CD4-positive, alpha-beta T cell treated with Interferon alpha-2 for 1 hour (primary cell): ENCODE measurements around the gene SORCS2.

Experiments
- DNase-seq, 2 donors: peaks; one replicate each; pipeline ENCODE4 v3.0.0-alpha.2; 2020 to 2022

Gene SORCS2

DNA sequence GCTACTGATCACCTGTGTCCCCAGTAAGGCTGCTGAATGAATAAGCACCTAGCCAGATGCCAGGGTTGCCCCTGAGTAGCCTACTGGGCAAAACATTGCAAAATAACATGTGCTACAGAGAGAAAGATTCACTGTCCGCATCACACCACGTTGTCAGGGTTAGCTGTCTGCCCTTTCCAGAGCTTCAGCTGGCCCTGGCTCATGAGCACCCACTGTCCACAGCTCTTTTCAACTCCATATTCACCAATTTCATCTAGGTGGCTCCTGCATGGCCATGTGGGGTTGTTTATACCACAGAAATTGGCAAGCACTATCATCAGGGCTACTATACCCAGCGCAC lies 470.1 kb downstream of the SORCS2 start:
- DNase-seq: no peak

DNA sequence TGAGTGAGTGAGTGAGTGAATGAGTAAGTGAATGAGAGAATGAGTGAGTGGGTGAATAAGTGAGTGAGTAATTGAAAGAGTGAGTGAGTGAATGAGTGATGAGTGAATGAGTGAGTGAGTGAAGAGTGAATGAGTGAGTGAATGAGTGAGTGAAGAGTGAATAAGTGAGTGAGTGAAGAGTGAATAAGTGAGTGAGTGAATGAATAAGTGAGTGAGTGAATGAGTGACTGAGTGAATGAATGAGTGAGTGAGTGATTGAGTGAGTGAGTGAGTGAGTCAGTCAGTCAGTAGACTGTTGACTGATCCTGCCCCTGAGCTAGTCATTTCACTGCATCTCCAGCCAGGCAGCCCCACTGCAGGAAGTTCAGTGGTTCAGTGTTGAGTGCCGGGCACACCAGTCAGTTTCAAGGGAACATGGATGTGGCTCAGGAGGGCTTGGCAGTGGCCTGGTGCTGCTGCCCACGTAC lies 470.8 kb downstream of the SORCS2 start:
- DNase-seq: no peak

DNA sequence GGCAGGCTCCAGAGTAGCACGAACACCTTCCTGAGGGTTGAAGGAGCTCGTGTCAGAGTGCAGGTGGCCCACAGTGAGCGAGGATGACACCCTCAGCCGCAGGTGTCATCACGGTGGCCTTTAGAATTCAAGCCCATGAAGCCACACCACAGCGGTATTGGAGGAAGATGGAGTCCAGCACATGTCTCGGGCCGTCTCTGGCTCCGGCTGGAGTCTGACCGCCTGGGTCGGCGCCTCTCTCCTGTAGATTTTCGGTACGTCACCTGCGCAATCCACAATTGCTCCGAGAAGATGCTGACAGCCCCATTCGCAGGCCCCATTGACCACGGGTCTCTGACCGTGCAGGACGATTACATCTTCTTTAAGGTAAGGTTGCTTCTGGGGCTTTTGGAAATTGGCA lies 471.8 kb downstream of the SORCS2 start:
- DNase-seq: no peak

DNA sequence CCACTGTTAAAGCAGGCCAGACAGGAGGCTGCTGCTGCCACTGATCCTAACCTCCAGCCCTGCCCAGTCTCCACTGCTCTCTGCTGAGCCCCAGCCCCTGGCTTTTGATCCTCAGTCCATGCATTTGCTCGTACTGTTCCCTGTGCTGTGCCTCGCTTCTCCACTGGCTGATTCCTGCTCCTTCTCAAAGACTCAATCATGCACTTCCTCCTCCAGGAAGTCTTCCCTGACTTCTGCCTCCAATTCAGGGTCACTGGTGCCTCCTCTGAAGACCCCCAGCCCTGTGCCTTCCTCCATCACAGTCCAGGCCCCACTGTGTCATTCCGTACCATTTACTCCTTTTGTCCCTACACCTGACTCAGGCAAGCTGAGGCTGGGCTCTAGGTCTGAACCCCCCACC lies 473.0 kb downstream of the SORCS2 start:
- DNase-seq: no peak

DNA sequence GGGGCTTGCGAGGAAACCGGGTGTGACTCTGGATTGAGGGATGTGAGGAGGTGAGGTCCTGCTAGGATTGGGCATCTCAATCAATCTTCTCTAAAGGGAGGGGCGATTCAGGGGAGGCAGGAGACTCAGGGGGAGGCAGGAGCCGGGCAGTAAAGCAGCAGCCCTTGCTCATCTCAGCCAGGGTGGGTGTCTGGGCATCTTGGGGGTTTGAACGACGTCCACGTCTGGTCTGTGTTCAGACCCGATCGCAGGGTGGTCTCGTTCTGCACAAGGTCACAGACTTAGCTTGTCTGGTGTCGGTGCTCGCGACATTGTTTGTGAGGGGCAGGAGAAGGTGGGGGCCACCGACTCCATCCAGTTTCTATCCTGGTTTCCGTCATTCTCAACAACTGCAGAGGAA lies 473.7 kb downstream of the SORCS2 start:
- DNase-seq: no peak

DNA sequence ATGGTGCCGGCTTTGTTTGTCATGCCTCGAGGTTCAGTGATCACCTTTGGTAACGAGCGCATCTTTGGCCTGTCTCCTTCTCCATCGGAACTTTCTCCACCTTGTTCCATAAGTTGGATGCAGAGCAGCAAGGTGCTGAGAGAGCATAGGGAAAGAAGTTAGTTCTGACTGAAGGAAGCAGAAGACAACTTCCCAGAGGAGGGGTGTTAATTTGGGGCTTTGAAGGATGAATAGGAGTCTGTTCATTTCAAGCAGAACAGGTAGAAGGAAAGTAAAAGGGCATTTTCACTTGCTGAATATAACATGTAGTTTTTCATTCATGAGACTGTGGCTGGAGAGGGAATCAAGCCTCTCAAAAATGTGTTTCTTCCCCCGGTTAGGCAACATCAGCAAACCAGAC lies 474.4 kb downstream of the SORCS2 start:
- no peak for DNase-seq

DNA sequence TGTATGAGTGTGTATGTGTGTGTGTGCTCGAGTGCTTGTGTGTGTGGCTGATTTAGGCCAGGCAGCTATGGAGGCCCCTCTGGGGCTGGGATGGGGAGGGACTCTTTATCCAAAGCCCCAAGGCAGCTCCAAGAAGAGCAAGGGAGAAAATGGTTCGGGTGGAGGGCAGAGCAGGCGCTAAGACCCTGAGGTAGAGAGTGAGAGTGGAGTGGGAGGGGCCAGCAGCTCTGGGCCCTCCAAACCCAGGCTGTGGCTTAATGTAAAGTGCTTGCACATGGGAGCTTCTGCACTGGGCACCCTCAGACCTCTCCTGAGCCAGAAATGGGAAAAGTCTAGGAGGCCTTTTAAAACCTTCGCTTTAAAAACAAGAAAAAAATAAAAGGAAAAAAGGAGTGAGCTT lies 475.9 kb downstream of the SORCS2 start:
- DNase-seq: no peak

DNA sequence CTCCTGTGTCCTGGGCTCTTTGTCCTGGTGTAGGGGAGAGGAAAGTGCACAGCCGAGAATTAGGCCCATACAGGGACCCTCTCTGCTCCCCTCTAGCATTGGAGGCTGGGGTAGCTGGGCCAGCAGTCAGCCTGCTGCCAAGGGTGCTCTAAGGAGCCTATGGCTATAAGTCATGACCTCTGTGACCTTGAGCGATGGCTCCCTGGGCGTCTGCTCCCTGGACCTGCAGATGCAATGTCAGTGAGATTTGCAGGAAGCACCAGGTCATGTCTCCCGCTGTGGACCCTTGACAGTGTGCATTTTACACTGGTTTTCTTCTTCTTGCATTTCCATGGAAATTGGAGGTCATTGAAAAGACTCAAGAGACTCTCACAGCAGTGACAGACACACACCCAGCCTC lies 476.5 kb downstream of the SORCS2 start:
- no peak for DNase-seq

DNA sequence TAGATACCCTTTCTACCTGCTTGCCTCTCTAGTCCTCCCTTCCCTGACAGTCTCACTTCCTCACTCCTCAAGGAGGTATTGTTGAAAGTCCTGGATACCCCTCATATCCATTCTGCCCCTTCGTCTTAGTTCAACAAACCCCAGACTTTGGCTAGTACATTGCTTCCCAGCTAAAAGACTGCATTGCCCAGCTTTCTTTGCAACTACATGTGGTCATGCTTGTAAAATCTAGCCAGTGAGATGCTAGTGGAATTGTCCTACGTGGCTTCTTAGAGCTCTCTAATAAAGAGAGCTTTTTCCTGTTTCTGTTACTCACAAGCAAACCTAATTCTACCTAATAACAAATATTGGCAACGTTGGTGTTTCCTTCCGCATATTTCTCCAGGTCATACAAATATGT lies 480.3 kb downstream of the SORCS2 start:
- no peak for DNase-seq

DNA sequence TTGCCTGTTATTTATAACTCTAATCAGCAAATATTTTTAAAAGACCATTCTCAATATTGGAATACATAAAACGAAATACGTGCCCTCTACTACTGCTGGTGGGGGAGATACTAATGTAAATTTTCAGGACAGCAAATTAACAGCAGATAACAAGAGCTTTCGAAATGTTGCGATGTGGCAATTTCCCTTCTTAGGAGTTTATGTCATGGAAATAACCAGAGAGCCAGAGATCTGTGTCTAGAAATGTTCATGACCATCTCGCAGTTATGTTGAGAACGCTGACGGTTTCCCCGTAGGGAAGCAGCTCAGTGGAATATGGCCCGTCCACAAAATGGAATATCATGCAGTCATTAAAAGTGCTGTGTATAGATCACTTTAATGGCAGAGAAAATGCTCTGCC lies 480.8 kb downstream of the SORCS2 start:
- DNase-seq: no peak

DNA sequence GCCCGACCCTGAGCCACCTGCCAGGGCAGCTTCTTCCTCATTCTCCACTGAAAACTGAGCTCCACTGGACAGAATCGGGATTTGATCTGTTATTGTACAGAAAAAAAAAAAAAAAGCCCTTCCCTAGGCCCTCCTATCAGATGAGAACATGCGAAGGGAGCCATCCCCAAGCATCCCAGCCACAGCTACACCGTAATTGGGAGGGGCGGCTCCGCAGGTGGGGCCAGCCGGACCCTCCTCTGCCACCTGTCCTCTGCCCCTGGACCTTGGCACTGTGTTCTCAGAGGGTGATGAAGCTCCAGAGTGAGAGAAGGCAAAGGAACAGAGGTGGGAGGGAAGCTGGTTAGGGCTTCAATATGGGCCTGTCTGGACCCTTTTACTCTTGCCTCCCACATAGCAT lies 482.4 kb downstream of the SORCS2 start:
- no peak for DNase-seq

DNA sequence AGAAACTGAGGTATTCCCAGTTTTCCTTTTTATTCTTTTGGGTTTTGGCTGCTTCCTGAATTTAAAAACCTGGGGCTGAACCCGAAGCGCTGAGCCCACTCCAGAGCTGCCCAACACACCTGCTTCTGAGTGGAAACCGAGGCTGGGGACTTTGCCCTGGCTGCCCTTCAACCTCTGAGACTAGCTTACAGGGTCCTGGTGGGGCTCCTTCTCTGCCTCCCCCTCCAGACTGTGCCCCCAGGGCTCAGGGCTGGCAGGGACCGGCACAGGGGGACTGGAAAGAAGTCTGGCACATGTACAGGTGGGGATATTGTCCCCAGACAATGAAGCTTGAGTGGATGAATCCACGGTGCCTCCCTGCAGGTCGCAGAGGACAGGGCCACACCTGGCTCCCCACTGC lies 482.8 kb downstream of the SORCS2 start:
- no peak for DNase-seq

DNA sequence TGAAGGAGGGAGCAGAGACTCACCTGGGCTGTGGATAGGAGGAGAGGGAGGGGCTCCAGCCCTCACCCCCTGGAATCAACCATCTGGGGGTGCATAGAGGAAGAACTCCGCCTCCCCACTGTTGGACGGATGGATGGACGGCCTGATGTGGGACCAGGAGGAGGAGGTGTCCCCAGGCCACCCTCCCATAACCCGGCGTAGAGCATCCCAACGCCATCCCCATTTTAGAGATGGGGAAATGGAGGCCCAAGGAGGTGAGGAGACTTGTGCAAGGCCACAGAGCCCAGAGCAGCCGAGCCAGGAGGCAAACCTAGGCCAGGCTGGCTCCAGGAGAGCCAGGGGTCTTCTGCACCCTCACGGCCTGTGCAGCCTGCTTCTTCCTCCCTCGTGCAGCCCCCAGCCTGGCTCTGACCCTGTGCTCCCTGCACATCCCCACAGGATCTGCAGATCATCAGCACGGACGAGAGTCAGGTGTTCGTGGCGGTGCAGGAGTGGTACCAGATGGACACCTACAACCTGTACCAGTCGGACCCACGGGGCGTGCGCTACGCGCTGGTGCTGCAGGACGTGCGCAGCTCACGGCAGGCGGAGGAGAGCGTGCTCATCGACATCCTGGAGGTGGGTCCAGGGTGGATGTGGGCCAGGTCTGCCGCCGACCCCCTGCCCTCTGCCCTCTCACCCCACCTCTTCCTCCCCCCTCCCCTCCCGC lies 483.4 kb downstream of the SORCS2 start:
- DNase-seq: no peak

DNA sequence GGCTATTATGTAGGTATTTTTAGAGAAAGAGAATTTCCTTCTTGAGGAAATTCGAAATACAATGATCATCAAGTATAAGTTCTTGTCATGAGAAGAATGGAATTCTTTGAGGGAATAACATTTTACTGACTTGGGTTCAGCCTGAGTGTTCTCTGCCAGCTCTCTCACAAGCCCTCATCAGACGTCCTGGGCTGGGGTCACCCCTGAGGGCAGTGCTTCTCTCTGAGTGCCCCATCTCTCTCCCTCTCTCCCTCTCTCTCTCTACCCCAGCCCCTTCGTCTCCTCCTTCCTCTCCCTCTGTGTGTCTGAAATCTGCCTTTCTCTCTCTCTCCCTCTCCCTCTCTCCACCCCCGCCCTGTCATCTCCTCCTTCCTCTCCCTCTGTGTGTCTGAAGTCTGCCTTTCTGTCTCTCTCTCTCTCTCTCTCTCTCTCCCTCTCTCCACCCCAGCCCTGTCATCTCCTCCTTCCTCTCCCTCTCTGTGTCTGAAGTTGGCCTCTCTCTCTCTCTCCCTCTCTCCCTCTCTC lies 484.1 kb downstream of the SORCS2 start:
- no peak for DNase-seq

DNA sequence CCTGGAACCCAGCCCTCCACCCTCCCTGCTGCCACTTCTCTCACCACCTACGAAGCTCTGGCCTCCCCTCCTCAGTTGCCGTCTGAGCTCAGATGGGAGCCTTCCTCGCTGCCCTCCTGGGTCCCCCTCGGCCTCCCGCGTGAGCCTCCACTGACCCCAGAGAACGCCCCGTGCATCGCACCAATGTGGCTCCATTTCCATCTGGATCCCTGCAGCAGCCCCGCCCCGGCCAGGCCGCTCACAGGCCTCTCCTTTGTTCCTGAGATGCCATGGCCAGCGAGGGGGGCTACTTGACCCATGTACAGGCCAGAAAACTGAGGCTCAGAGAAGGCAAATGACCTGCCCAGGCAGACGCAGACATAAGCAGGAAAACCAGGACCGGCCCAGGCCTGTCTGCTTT lies 484.7 kb downstream of the SORCS2 start:
- DNase-seq: no peak

DNA sequence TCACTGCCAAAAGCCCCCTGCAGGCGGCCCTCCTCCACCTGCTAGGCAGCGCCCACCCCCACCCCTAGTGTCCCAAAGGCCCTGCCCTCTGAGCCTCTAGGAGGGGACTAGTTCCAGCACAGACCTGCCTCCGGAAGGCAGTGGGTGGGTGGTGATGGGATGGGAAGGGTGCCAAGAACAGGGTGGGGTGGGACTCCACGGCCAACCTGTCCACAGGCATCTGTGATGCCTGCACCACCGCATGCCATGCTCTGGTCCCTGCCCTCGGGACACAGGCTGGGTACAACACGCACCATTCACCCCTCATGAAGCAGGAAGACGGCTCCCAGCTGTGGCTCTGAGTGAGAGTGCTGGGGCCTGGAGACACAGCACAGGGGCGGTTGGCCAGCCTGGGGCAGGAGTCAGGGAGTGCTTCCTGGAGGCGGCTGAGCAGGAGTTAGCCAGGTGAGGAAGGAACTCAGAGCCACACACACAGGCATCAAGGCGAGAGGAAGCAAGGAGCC lies 485.5 kb downstream of the SORCS2 start:
- no peak for DNase-seq

DNA sequence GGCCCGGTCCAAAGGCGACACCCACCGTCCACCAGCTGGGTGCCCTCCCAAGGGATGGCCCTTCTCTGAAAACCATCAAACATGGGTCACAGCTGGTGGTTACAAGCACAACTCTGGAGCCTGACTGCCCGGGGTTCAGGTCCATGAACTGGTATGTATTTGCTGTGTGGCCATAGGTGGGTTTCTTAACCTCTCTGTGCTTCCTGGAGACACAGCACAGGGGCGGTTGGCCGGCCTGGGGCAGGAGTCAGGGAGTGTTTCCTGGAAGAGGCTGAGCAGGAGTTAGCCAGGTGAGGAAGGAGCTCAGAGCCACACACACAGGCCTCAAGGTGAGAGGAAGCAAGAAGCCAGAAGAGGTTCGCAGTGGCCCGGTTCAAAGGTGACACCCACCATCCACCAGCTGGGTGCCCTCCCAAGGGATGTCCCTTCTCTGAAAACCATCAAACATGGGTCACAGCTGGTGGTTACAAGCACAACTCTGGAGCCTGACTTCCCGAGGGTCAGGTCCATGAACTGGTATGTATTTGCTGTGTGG lies 486.0 kb downstream of the SORCS2 start:
- DNase-seq: no peak

DNA sequence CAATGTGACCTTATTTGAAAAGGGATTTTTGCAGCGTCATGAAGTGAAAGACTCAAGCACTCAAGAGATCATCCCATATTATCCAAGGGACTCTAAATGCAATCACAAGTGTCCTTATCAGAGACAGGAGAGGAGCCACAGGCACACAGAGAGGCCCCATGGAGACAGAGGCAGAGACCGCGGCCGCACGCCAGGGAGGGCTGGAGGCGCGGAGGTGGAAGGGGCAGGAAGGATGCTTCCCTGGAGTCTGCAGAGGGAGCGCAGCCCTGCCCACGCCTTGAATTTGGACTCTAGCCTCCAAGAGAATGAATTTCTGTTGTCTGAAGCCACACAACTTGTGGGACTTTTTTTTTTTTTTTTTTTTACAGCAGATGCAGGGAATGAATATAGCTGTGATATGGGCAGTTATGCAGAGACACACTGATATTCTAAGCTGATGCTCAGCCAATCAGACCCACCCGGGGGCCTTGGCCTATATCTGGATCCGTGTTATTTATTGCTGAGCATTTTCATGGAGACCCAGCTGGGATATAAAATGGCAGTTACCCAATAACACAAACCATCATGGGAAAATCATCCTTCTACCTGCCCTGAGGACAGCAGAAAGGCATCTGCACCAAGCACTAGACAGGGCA lies 487.2 kb downstream of the SORCS2 start:
- DNase-seq: no peak

DNA sequence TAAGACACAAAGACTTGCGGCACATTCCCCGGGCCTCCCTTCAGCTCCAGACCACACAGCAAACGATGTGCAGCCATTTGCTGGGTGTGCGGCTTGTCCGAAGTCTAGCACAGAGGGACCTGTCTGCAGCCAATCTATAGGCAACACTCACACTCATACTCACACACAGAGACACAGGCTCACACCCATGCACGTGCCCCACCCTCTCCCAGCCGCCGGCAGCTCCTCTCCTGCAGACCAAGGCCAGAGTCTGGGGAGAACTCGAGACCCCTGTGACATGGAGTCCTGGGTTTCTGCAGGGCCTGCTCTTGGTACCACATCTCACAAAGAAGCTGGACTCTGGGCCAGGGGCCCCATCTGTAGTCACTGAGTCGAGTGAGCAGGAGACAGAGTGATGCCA lies 487.8 kb downstream of the SORCS2 start:
- DNase-seq: no peak

DNA sequence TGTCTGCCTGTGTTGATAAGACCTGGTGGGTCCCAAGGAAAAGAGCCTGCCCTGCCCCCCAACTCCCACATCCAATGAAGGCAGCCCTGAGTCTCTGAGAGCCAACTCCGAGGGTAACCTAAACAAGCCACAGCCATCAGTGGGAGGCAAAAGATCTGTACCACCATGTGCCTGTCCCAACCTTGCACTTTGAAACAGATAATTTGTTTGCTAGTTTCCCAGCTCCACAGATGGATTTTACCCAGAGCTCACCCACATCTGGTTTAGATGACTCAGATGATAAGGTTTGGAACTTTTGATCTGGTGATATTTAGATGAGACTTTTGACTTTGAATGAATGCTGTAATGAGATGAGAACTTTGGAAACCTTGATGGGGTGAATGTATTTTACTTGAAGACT lies 488.4 kb downstream of the SORCS2 start:
- DNase-seq: no peak

DNA sequence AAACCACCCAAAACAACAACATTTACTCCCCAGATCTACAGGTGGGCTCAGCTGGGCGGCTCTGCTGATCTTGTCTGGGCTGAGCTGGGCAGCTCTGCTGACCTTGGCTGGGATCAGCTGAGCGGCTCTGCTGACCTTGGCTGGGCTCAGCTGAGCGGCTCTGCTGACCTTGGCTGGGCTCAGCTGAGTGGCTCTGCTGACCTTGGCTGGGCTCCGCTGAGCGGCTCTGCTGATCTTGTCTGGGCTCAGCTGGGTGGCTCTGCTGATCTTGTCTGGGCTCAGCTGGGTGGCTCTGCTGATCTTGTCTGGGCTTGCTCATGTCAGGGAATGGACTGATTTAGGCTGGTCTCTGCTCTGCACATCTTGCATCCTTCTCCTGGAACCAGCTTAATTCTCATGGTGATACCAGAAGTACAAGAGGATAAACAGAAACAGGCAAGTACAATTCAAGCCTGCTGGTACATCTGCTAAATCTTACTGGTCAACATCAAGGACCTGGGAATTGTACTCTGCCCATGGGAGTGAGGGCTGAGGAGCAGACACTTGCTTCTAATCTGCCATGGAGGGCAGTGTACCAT lies 490.9 kb downstream of the SORCS2 start:
- DNase-seq: no peak

DNA sequence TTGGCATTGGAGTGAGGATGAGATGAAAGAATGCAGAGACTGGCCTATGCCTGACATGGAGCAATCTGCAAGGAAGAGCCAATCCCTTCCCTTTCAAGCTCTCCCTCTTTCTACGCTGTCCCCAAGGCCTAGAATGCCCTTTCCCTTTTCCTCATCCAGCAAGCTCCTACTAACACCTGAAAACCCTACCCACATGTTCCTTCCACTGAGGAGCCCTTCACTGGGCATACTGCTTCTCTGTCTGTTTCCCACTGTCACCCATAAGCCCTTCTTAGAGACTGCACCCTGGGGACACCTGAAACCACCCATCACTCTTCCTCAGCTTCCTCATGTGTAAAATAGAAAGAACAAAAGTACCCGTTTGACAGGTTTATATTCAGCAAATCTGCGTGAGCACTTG lies 492.0 kb downstream of the SORCS2 start:
- no peak for DNase-seq

DNA sequence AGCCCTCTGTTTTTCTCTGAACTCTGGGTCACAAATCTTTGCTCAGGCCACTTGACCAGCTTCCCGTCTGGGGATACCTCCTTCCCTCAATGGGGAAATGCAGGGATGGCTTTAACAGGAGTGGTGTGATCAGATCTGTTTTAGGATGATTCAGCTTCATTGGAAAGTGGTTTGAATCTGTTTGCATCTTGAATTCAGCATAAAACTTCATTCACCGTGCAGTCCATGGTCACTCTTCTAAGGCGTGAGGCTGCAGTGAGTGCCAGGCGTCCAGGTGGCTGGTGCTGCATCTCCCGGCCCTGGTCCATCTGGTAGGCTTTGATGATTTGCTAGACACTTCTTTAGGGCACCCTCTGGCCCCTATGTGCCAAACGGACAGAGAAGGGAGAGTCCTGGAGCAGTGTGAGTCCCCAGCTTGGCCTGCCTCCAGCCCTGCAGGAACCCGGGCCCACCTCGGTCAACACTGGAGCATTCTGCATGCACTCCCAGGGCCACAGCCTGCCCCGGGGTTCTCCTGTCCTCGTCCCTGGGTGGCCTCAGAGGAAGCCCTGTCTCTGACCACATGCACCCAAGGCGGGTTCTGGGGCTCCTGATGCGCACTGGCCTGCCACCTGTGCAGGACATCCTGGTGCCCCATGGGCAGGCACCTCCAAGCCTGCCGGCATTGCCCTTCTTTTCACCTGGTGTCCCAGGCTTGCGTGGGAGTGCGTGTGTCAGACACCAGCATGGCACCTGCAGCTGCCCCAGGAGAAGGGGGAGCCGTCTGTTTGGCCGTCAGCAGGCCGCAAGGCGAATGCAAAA lies 493.9 kb downstream of the SORCS2 start:
- no peak for DNase-seq
